Transverse colon (tissue), 4 donors: ENCODE measurements around the gene GPER1. TPM values are rescaled to one million over a fixed set of nuclear protein-coding genes. Genes with fewer than 3 reads are reported as not detected.

Experiments used
- DNase-seq: peaks from one replicate; pipeline ENCODE4 v3.0.0-alpha.2; 2019
- H3K27ac ChIP-seq, 4 donors: fragments of 200-600 bp; sonication (generic); 2 replicates each; pipeline ENCODE4 v1.5.1; 2016 to 2018; ENCODE audit warnings: inconsistent platforms in 4 of 4
- H3K27me3 ChIP-seq: fragments of 200-600 bp; sonication (generic); 2 replicates; pipeline ENCODE4 v1.5.1; 2017; ENCODE audit warnings: inconsistent platforms
- H3K36me3 ChIP-seq, 4 donors: fragments of 200-600 bp; sonication (generic); 2 replicates each; pipeline ENCODE4 v1.5.1; 2017 to 2019; ENCODE audit warnings: inconsistent platforms in 4 of 4
- H3K4me1 ChIP-seq, 4 donors: fragments of 200-600 bp; sonication (generic); 2 replicates each; pipeline ENCODE4 v1.5.1; 2017 to 2020; ENCODE audit warnings: inconsistent platforms in 4 of 4
- H3K4me3 ChIP-seq, 4 donors: fragments of 200-600 bp; sonication (generic); 1 replicate in 1 of 4; 2 replicates in 3 of 4; pipeline versions ENCODE4 v1.5.1 to v1.6.1; 2017 to 2019; ENCODE audit warnings: inconsistent platforms in 4 of 4
- H3K9me3 ChIP-seq, 2 donors: fragments of 200-600 bp; sonication (generic); 2 replicates each; pipeline ENCODE4 v1.5.1; 2017 to 2019; ENCODE audit warnings: inconsistent platforms in 2 of 2
- CTCF ChIP-seq, 5 experiments: fragments of 200-600 bp in 3 of 5; fragments of 450-650 bp in 2 of 5; sonication (generic) in 3 of 5; IDR thresholded peaks; 1 replicate in 2 of 5; 2 replicates in 3 of 5; pipeline ENCODE4 v1.5.1; 2016 to 2017; ENCODE audit warnings: antibody characterized with exemption in 5 of 5, inconsistent platforms in 3 of 5, mild to moderate bottlenecking in 2 of 5, moderate library complexity in 1 of 5
- EP300 ChIP-seq: sonication (generic); formaldehyde crosslinking; IDR thresholded peaks from one replicate; pipeline ENCODE4 v1.6.1; 2017; ENCODE audit warnings: antibody characterized with exemption, low read depth
- POLR2A ChIP-seq: fragments of 450-650 bp; IDR thresholded peaks from one replicate; pipeline ENCODE4 v1.6.1; 2016; ENCODE audit warnings: antibody characterized with exemption, mild to moderate bottlenecking, moderate library complexity
- POLR2AphosphoS5 ChIP-seq, 3 donors: sonication (generic); formaldehyde crosslinking; IDR thresholded peaks; one replicate each; pipeline ENCODE4 v1.6.1; 2016; ENCODE audit warnings: antibody characterized with exemption in 3 of 3
- WGBS, 2 donors: methylation state at CpG; one replicate each; pipeline ENCODE4 v1.1.5; 2018; ENCODE audit warnings: low coverage in 1 of 2; 5-methylcytosine and 5-hydroxymethylcytosine counted together
- in situ Hi-C, 4 donors: fragments of 200-750 bp; cut with MboI; loops; one replicate each; pipeline versions ENCODE4 v1.15.0 to v1.15.1; 2017; ENCODE audit warnings: low sequenced_read_pairs in 3 of 4, low pct_ligation_motif_present in 1 of 4, low pct_unique_long_range_greater_than_20kb in 1 of 4
- intact Hi-C: fragments of 100-400 bp; cut with DNase I; formaldehyde crosslinking; loops from one replicate; pipeline ENCODE4 v1.15.1; 2023; ENCODE audit warnings: low total_unique reads
- total RNA-seq, 4 donors: library from RNA; depleted of rRNA; stranded (reverse); fragments of >200 nt; gene quantifications; one replicate each; pipeline ENCODE4 v1.1.0, GENCODE V29; 2016

The GPER1 gene
- total RNA-seq, 4 donors from 2014 or later: 2.2 to 33.7 (median 11.7) TPM

- Histone ChIP-seq H3K4me3 (no peak overlapping the region), H3K9me3 (no peaks in the 10 kb centered on the region), H3K4me1 (peaks cover 6 to 26% (median 19%) of the 10 kb centered on the region in 4 donors), H3K27me3 (no peaks in the 10 kb centered on the region), H3K27ac (no peak overlapping the region), H3K36me3 (no peaks in the 10 kb centered on the region)
- in situ Hi-C loops: no loop called here
- intact Hi-C loops: no loop called here
- no peak for DNase-seq
- TF ChIP-seq EP300: no peak
- no peak for TF ChIP-seq POLR2AphosphoS5 (IDR thresholded peaks at IDR 0.05)
- TF ChIP-seq CTCF (IDR thresholded peaks at IDR 0.05): no peak
- TF ChIP-seq POLR2A: no peak
- 83 to 87% methylated on average over 9 to 28 of the region's 28 CpGs for WGBS, 2 donors
Observed at GRCh38 chr7:1090686-1091643, 3.1 kb downstream of the GPER1 start.

GRCh38 chr7:1091644-1092027 lies 3.7 kb downstream of the GPER1 start:
- intact Hi-C loops (no loop called here), in situ Hi-C loops (no loop called here)
- Histone ChIP-seq H3K4me1 (peaks cover 6 to 25% (median 17%) of the 10 kb centered on the region in 4 donors), H3K27ac (no peak overlapping the region), H3K36me3 (no peaks in the 10 kb centered on the region), H3K27me3 (no peaks in the 10 kb centered on the region), H3K9me3 (no peaks in the 10 kb centered on the region), H3K4me3 (no peak overlapping the region)
- TF ChIP-seq POLR2AphosphoS5 (IDR thresholded peaks at IDR 0.05): no peak
- TF ChIP-seq CTCF (IDR thresholded peaks at IDR 0.05): no peak
- TF ChIP-seq EP300: no peak
- TF ChIP-seq POLR2A: no peak
- WGBS, 2 donors: 93% methylated on average over 18 of the region's 18 CpGs; no CpG with 5 or more reads in 1 of the 2 donors
- no peak for DNase-seq

GRCh38 chr7:1092161-1092632 lies 4.3 kb downstream of the GPER1 start:
- no peak for TF ChIP-seq CTCF (IDR thresholded peaks at IDR 0.05)
- no peak for TF ChIP-seq POLR2A
- H3K4me1 ChIP-seq: peaks cover 5 to 21% (median 13%) of the 10 kb centered on the region in 4 donors
- no peak overlapping the region for H3K4me3 ChIP-seq
- intact Hi-C loops: no loop called here
- H3K9me3 ChIP-seq: no peaks in the 10 kb centered on the region
- 96 to 100% methylated on average over 5 to 40 of the region's 40 CpGs for WGBS, 2 donors
- no peak for DNase-seq
- H3K27me3 ChIP-seq: no peaks in the 10 kb centered on the region
- no peaks in the 10 kb centered on the region for H3K36me3 ChIP-seq
- H3K27ac ChIP-seq: no peak overlapping the region
- in situ Hi-C loops: no loop called here

GRCh38 chr7:1092806-1093501 lies 5.0 kb downstream of the GPER1 start:
- in situ Hi-C loops: no loop called here
- H3K9me3 ChIP-seq: no peaks in the 10 kb centered on the region
- WGBS, 2 donors: 92 to 100% methylated on average over 2 to 40 of the region's 40 CpGs
- H3K36me3 ChIP-seq: no peaks in the 10 kb centered on the region
- TF ChIP-seq CTCF (IDR thresholded peaks at IDR 0.05) (no peak), POLR2A (no peak), EP300 (no peak), POLR2AphosphoS5 (IDR thresholded peaks at IDR 0.05) (no peak)
- no peaks in the 10 kb centered on the region for H3K27me3 ChIP-seq
- intact Hi-C loops: no loop called here
- no peak overlapping the region for H3K4me3 ChIP-seq
- no peak overlapping the region for H3K27ac ChIP-seq
- H3K4me1 ChIP-seq: peaks cover 0 to 15% (median 6%) of the 10 kb centered on the region in 4 donors
- no peak for DNase-seq
